ENCODE measurements around the gene PHF1.
"Not testable (repeated sequence)": the region's sequence is repeated elsewhere in the genome, so short reads cannot be mapped to it uniquely, and the experiment has no call there.

The PHF1 gene

GRCh38 chr6:33373960-33374910 lies 36.6 kb upstream of the PHF1 start:
- peak overlapping the region in 1 of 2 donors; percentile 83 for H3K27ac ChIP-seq
- H3K4me3 ChIP-seq: no peak overlapping the region
- no peak for DNase-seq (ENCODE audit: low spot score)
- TF ChIP-seq CTCF (IDR thresholded peaks at IDR 0.05): no peak

DNA sequence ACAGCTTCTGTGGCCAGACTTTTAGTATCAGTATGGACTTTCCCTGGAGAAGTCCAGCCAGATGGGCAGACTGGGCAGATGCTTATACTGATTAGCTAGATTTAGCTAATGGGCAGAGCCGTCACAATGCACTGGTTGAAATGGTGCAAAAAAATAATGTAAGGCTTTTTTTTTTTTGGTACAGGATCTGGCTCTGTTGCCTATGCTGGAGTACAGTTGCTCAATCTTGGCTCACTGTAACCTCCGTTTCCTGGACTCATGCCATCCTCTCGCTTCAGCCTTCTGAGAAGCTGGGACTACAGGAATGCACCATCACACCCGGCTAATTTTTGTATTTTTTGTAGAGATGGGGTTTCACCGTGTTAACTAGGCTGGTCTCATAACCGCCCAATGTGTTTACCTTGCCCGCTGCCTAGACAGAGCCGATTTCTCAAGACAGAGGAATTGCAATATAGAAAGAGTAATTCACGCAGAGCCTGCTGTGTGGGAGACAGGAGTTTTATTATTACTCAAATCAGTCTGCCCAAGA lies 35.6 kb upstream of the PHF1 start:
- Histone ChIP-seq H3K4me3 (peak overlapping the region; percentile 13), H3K27ac (peak overlapping the region; percentile 52 to 83)
- DNase-seq (ENCODE audit: low spot score): peak; percentile 79
- no peak for TF ChIP-seq CTCF (IDR thresholded peaks at IDR 0.05)

DNA sequence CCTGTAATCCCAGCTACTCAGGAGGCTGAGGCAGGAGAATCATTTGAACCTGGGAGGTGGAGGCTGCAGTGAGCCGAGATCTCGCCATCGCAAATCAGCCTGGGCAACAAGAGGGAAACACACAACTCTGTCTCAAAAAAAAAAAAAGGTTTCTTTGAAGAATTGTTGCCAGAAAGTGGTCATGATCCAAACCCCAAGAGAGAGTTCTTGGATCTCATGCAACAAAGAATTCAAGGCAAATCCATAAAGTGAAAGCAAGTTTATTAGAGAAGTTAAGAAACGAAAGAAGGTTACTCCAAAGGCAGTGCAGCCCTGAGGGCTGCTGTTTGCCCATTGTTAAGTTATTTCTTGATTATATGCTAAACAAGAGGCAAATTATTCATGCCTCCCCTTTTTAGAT lies 33.6 kb upstream of the PHF1 start:
- Histone ChIP-seq H3K4me3 (no peak overlapping the region), H3K27ac (no peak overlapping the region)
- no peak for TF ChIP-seq CTCF (IDR thresholded peaks at IDR 0.05)
- DNase-seq (ENCODE audit: low spot score): no peak

GRCh38 chr6:33379184-33379583 lies 31.6 kb upstream of the PHF1 start:
- not testable (repeated sequence) for H3K27ac ChIP-seq; DNase-seq (ENCODE audit: low spot score); H3K4me3 ChIP-seq

DNA sequence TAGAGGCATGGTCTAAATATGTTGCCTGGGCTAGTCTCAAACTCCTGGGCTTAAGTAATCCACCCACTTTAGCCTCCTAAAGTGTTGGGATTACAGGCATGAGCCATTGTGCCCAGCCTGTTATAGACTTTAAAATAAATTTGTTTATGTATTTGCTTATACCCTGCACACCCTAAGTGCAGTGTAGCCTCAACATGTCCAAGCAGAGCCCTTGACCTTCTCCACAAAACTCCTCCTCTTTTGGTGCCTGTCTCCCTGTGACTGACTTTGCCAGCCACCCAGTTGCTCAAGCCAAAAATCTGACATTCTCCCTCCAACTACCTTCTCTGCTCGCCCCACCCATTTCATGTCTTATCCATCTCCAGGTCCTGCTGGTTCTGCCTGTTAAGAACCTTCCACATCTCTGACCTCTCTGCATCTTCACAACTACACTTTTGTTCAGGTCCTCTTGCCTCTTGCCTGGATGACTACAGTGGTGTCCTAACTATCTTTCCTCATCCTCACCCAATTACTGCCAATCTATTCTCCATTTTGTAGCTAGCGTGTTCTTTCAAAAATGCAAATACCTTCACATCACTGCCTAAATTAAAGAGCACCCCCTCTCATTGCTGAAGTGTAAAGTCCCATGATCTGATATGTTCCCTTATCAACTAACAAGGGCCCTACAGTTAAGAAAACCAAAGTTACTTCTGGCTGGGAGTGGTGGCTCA lies 30.4 kb upstream of the PHF1 start:
- TF ChIP-seq CTCF (IDR thresholded peaks at IDR 0.05): no peak
- no peak for DNase-seq (ENCODE audit: low spot score)
- no peak overlapping the region for H3K4me3 ChIP-seq
- H3K27ac ChIP-seq: no peak overlapping the region

DNA sequence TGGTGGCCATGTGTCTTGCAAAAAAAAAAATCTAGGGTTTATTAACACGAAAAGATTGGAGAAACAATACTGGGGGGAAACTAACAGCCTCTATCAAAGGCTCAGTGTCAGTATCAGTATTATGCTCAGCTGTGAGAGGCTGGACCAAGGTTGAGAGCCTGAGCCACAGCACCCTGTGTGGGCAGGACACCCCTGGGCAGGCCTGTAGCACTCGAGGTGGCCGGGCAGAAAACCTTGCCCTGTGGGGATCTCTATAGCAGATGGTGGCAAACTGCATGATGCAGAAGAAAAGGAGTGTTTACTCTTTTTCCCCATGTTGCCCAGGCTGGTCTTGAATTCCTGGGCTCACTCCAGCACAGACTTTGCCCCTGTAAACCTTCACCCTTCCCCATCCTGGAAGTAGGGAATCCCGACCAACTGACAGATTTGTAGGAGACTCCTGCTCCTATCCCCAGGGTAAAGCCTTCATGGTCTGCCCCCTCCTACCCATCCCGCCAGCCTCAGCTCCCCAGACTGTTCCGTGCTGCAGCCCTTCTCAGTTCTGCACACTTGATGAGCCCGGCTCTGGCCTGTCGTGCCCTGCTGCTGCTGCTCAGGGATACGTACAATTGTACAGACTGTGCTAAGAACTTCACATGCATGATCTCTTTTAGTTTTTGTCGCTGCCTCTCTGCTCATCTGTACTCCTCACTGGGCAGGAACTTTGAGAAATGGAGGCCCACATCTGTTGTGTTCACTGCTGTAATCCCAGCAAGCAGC lies 27.2 kb upstream of the PHF1 start:
- no peak for DNase-seq (ENCODE audit: low spot score)
- Histone ChIP-seq H3K4me3 (no peak overlapping the region), H3K27ac (no peak overlapping the region)
- TF ChIP-seq CTCF (IDR thresholded peaks at IDR 0.05): no peak

DNA sequence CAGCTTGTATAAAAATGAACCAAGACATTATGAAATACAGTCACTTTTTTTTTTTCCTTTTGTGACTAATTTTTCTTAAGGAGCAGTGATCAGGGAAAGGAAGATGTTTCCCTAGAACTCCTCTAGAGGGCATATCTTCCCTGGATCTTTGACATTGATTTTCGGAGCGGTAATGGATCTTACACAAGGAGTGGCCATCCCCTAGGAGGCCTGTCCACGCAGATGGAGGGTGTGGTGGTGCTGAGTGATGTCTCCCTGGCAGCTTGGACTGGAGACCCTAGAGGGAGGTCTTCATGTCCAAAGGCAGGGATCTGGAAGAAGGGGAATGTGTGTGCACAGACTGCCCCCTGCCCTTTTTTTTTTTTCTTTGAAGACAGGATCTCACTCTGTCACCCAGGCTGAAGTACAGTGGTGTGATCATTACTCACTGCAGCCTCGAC lies 26.2 kb upstream of the PHF1 start:
- no peak overlapping the region for H3K4me3 ChIP-seq
- TF ChIP-seq CTCF (IDR thresholded peaks at IDR 0.05): peak; percentile 19
- H3K27ac ChIP-seq: no peak overlapping the region
- DNase-seq (ENCODE audit: low spot score): no peak

Measured in coronary artery (tissue), 2 donors.